A673 (cell line): ENCODE data around the gene NCKAP5.

ENCODE experiments used
- CTCF ChIP-seq: fragments of 300-800, 200-600 bp; sonication (generic); conservative IDR thresholded peaks from 2 replicates; pipeline ENCODE4 v1.5.1; 2017; ENCODE audit warnings: low read depth, mild to moderate bottlenecking, antibody characterized with exemption, low read length, moderate library complexity, mixed read lengths
- EZH2 ChIP-seq: fragments of 200-600 bp; sonication (generic); IDR thresholded peaks from 2 replicates; pipeline ENCODE4 v1.6.1; 2017; ENCODE audit warnings: borderline replicate concordance, low read depth, mild to moderate bottlenecking, mixed read lengths, antibody characterized with exemption, low read length; ENCODE audit not compliant: poor library complexity, severe bottlenecking

GRCh38 chr2:133097666-133098065 lies 470.6 kb downstream of the NCKAP5 start:
- TF ChIP-seq CTCF: no peak
- no peak for TF ChIP-seq EZH2
